KG1 (cell line): ENCODE measurements around the gene NUDT5.
A peak's percentile ranks its signal among the peaks of the same experiment; 100 is the strongest.
"Not testable (repeated sequence)": the region's sequence is repeated elsewhere in the genome, so short reads cannot be mapped to it uniquely, and the experiment has no call there.

ENCODE experiments used
- DNase-seq: peaks from one replicate; lab custom pipeline; 2025; lab: John Stamatoyannopoulos, UW

Gene NUDT5

DNA sequence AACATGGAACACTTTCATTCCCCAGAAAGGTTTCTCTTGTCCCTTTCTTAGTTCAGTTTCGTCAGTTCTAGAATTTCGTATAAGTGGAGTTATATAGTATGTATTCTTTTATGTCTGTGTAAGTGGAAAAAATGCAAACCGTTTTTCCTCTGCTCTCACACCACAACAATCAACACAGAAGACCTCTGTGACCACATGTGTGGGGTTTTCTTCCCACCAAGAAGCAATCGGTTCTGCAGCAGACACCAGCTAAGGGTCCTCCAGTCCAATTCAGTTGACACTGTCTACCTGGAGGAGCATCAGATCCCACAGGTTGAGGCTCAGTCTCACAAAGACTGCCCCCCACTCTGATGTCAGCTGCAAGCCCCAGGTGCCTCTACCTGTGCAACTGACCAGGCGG is 6.5 kb upstream of the NUDT5 start:
- DNase-seq = no peak

DNA sequence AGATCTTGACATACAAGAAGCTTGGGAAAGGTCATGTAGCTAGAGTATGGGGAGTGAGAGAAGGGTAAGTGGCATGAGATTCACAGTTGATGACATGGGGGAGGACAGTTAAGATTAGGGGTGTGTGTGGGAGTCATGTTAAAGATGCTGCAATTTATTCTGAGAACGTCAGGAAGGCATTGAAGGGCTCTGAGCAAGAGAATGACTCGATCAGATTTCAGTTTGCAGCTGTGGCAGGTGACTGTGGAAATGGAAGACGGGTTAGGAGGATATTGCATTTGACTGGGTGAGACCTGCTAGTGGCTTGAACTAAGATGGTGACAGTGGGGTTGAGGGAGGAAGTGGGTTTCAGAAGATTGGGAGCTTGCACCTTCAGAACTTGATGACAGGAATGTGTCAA is 5.9 kb upstream of the NUDT5 start:
- no peak for DNase-seq

DNA sequence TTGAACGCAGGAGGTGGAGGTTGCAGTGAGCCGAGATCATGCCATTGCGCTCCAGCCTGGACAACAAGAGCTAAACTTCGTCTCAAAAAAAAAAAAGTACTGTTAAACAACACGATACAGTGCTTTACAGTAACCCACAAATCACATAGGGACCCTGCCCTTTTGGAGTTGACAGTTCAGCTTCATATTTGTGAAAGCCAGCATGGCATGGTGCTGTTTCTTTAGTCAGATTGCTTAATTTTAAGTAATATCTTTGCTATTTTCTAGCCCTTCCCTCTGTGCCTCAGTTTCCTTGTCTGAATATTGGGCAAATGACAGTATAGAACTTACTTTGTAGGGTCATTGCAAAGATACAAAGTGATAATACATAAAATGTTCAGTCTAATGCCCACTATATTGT is 5.2 kb upstream of the NUDT5 start:
- DNase-seq = no peak

DNA sequence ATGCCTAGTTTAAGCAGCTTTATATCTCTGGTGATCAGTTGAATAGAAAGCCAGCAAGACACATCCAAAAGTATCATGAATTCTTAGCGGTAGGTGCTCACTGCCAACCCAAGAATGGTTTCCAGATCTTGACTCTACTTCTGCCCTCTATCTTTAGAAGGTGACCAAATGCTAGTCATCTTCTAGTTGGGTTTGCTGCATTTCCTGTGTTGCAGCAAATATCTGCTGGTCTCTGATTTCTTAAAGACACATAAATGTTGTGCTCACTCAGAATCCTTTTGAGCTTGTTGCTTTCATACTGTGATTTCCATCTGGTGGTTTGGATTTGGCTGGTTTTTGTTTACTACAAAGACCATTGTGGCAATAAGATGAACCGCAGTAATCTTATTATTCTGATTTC is 2.5 kb upstream of the NUDT5 start:
- no peak for DNase-seq

DNA sequence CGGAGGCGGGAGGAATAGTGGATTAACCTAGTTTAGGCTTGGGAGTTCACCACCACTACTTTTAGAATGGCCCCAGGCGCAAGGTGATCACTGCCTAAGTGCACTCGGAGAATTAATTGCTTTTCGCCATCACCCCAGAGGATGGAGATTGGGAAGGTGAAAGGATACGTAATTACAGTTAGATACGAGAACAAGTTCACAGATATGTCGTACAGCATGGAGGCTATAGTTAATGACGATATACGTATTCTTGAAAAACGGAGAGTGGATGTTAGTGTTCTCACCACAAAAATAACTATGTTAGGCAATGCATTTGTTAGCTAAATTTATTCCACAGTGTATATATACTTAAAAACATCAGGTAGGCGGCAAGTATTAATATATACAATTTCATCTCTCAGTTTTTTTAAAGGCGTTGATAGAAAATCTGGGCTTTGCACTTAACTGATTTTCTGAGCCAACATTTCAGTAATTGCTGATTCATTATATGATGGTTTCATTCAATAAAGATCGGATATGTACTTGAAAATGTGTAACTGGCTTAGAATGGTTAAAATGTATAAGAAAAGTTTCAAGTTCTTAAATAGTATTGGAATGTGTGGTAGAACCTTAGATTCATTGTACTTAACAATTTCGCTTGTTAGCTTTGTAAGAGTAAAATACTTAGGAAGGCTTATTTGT is 980 bp upstream of the NUDT5 start:
- no peak for DNase-seq

DNA sequence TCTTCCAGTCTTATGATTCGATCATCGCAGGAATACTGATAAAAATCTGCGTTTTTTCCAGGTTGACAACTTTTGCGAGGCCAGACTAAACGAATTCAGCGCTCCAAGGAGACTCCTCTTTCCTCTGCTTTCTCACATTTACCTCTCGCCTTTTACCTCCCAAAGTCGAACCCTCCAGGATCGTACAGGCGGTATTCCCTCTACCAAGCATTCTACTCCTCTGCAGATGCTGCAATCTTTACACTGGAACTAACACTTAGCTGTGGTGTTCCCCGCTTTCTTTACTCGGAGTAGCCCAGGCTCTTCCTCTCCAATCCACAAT is 449 bp downstream of the NUDT5 start:
- DNase-seq = no peak

DNA sequence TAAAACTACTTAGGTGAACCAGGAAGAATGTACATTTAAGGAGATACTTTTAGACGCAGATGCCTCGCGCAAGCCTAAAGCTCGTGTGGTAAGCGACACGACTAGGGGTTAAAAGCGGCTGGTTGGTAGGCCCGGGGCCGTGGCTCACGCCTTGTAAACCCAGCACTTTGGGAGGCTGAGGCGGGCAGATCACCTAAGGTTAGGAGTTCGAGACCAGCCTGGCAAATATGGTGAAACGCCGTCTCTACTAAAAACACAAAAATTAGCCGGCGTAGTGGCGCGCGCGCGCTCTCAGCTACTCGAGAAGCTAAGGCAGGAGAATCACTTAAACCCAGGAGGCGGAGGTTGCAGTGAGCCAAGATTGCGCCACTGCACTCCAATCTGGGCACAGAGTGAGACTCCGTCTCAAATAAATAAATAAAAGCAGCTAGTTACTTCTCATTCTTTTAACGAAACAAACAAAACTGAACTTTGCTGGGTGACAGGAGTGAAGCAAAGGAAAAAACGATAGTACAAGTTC is 879 bp downstream of the NUDT5 start:
- no peak for DNase-seq

DNA sequence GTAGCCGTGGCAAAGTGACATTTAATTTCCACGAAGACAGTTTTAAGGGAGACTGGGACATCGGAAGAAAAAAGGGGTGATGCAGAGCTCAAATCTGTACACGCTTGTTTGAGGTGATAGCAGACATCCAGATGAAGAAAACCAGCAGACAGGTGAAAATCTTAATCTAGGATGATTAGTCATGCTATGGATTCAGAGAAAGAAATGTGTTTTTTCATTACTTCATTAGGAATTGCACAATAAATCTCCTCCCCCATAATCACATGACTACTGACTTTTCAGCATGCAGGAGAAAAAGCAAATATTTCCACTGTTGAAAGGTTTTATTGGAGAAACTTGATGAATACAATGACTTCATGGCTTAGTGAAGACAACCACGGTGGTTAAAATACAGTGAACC is 2.5 kb downstream of the NUDT5 start:
- no peak for DNase-seq

DNA sequence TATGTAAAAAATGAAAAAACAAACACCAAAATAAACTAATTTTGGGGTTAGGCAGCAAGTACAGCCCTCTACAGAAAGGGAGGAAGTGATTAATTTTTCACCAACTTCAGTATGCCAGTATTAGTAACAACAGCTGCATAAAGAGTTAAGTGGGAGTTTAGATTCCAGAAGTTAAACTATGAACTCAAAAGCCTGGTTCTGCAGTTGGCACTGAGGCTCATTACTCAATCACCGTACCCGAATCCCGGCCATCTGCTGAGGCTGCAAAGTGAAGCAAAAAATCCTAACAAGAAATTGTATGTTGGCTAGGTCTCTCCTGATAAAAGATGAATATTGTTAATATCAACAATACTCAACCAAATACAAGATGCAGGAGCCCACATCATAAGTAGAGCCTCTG is 4.0 kb downstream of the NUDT5 start:
- DNase-seq = no peak

DNA sequence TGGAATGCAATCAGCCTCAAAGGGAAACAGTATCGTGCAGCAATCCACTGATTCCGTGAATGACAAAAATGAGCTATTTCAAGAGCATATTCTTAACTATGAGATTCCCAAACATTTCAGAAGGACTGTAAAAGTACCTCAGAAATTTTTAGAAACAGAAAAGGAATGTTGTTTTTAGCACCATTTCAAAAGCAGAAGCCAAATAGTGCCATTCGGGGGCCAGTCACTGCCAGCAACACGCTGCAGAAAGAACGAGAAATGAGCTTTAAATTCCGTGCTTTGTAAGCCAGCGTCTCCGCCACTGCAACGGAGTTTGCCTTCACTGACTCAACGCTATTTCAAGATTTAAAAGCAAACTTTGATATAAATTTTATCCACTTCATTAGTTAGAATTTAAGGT is 6.3 kb downstream of the NUDT5 start:
- no peak for DNase-seq

DNA sequence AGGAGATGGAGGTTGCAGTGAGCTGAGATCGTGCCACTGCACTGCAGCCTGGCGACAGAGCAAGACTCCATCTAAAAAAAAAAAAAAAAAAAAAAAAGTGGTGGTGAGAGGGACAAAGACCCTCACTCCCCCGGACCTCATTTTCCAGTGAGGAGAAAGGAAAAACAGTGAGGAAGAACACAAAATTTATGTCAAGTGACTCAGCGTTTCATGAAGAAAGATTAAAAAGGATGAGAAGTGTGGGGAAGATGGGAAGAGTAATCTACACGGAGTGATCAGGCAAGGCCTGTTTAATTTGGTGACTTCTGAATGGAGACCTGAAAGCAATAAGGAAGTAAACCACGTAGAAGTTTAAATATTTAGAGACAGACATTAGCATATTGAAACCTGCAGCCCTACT is 7.0 kb downstream of the NUDT5 start:
- no peak for DNase-seq

DNA sequence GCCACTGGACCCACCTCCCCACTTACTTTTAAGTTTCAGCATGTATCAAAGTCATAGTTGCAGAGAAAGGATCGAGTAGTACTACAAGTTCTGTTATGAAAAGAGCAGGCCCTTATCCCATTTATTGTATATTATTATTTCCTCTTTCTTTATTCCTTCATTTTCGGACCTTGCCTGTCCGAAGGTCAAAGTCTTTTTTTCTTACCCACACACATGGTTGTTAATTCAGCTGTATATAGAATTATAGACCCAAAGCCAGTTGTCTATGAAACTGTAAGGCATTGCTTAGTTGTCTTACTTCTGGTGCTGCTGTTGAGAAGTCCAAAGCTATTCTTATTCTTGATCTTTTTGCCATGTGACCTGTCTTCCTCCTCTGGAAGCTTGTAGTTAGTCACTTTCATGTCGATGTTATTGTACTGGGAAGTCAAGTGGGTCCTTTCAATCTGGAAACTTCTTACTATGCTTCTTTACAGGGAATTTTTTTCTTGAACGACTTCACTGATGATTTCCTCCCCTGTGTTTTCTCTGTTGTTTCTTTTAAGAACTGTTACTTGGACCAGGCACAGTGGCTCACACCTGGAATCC is 8.3 kb downstream of the NUDT5 start:
- no peak for DNase-seq

DNA sequence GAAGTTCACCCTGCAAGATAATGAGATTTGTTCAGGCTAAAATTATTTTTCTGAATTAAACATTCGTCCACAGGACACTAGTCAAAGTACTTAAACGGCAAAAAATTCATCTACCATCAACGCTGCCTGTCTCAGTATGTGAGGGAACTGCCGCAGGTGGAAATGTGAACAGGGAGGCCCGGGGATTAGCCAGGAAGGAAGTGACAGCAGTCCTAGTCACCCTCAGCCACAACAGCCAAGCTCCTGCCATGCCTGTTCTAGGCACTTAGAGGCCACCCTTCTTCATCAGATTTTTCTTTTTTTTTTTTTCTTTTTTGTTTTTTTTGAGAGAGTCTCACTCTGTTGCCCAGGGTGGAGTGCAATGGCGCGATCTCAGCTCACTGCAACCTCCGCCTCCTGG is 9.4 kb downstream of the NUDT5 start:
- DNase-seq = peak; percentile 16

DNA sequence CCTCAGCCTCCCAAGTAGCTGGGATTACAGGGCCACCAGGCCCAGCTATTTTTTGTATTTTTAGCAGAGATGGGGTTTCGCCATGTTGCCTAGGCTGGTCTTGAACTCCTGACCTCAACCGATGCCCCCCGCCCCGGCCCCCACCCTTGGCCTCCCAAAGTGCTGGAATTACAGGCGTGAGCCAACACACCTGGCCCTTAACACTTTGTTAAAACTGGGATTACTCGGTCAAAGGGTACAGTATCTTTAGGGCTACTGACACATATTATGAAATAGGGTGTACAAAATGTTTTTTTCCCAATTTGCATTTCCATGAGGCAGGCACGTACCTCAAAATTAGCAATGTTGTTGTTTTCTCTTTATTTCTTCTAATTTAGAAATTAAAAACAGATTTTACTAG is 11.5 kb downstream of the NUDT5 start:
- DNase-seq = no peak

DNA sequence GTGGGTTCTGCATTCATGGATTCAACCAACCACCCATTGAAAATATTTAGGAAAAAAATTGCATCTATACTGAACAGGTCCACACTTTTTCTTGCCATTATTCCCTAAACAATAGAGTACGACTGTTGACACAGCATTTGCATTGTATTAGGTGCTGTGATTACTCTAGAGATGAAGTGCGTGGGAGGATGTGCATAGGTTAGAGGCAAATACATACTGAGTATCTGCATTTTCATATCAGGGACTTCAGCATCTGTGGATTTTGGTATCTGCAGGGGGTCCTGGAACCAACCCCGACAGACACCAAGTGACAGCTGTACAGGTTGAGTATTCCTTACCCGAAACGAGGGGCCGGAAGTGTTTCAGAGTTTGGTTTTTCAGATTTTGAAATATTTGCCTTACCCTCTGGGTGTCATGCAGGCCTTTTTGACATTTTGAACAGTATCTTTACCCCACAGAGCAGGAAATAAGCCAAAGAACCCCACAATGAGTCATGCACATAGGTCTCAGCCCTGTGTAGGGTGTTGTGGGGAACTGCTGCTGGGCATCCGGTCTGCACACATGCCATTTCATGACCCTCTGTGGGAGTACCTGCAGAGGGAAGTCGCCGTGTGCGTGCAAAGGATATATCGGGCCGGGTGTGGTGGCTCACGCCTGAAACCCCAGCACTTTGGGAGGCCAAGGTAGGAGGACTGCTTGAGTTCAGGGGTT is 14.5 kb downstream of the NUDT5 start:
- peak; percentile 94 for DNase-seq

DNA sequence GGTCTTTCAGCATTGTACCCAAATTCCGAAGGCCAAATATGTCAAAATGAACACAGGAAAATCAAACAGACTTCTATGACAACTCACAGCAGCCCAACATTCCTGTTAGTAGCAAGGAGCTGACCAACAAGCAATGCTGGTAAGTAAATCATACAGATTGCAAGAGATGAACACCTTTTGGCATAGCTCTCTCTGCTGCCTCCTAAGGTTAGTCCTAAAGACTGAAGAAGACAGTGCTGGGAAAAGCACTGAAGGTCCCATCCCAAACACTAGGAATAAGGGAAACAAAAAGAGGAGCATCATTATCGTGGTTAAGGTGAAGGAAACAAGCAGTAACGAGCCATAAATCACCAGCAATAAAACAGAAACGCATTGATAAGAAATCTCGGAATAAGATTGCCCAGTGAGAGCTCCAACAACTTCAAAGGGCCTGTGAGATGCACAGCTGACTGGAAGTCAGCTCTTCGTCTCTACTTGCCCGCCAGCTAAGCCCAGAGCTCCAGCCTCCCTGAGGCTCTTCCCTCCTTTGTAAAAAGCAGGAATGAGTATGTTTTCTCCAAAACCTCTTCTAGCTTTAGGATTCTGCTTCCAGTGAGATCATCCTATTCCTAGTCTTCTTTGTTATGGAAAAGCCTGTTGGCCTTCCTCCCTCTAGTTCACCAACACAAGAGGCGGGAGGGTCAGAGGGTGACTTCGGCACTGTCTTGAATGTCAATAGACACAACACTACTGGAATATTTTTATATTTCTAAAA is 15.3 kb downstream of the NUDT5 start:
- no peak for DNase-seq

DNA sequence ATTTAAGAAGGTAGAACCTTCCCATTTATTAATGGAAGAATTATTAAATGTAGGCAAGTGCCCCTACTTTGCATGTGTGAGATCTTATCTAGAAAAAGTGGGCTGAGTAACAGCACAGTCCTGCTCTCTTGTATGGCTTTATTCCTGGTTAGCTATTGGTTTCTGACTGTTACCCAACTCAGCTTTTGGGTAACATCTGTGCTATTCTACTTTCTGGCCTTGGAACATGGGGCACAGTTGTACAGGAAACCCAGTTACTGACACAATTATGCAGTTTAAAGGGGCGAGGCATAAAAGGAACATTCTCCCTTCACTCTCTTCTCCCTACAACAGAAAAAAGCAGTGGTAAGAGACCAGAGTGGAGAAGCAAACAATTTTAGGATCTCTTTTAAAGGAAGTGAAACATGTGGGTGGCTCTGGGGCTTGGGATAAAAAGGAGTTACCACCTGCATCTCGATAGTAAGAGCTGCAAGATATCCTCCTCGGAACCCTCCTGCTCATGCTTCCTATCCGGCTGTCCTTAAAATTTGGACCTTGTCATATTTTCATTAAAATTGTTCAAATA is 16.0 kb downstream of the NUDT5 start:
- DNase-seq = no peak

DNA sequence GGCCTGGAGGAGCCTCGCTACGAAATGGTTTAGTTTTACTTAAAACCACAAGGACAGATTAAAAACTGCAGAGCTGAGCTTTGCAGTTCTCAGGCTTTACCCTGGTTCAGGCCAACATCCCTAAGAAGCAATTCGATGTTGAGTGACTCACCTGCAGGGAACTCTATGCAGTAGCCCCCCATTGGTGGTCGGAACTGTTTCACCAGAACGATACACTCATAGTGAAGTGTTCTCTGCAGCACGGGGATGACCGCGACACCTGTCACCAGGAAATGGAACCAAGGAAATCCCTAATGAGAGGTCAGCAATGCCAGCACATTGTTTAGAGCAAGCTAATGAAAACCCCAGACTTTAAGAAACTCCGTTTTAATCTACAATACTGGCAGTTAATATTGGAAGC is 18.0 kb downstream of the NUDT5 start:
- DNase-seq = no peak

DNA sequence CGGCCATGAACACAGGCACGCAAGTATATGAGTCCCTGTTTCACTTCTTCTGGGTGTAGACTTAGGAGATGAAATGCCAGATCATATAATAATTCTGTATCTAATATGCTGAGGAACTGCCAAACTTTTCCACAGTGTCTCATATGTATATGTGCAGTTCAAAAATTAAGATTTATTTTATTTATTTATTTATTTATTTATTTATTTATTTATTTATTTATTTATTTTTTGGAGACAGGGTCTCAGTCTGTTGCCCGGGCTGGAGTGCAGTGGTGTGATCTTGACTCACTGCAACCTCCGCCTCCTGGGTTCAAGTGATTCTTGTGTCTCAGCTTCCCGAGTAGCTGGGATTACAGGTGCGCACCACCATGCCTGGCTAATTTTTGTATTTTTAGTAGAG is 24.2 kb downstream of the NUDT5 start:
- not testable (repeated sequence) for DNase-seq

DNA sequence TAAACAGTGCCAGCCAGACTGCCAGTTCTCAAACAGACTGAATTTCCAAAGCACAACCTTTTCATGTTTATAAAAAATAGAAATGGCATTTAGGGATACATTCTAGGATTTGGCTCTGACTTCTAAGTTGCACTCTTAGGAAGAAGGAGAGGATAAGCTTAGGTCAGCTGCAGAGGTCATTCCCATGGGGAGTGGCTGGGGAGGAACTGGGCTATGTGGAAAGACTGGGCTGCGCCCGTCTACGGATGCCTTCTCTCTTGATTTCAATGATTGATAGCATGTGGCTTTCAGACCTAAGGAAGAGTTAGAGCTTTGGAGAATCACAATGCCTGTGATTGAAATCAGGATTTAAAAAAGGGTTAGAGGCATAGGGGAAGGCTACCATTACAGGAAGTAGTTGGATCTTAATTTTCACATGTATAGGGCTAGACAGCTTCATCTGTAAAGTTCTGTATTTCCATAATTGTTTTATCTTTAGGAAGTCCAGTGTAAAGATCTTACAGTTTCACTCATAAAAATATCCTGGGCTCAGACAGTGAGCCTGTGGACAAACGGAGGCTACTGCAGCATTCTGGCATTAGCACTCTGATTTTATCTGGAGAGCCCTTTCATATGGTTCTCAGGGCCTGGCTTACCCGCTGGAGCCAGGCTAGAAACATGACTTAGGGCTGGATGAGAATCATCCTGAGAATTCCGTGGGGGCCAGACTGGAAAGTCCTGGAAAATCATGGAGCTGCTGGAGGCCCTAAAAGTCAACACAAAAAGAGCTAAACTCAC is 29.5 kb downstream of the NUDT5 start:
- no peak for DNase-seq

DNA sequence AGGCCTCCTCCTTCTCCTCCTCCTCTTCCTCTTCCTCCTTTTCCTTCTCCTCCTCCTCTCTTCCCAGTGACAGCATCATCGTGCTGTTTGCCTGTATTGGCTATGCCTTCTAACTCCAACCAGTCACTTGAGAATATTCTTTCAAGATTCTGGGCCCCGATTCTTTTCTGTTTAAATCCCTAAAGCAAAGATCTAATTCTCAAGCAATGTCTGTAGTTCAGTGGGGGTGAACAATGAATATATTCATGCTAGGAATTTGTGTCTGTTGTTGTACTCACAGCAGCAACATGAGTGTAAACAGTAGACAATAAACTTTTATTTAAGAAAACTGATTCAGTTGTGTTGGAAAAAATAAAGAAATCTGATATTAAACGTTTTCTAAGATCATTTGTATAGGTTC is 30.7 kb downstream of the NUDT5 start:
- DNase-seq = no peak

DNA sequence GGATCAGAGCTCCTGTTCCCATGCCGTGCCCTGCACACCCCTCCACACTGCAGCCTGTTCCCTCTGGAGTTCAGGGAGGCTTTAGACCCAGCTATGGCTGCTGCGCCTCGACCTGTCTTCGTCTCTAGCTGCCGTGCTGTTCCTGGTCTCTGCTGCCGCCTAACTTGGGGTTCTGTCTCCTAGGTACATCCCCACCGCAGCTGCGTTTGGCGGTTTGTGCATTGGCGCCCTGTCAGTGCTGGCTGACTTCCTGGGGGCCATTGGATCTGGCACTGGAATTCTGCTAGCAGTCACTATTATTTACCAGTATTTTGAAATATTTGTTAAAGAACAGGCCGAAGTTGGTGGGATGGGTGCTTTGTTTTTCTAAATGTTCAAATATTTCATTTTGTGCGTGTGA is 31.6 kb downstream of the NUDT5 start:
- no peak for DNase-seq
